CD4-positive, alpha-beta T cell (primary cell): ENCODE data around the gene CTIF. TPM values are rescaled to one million over a fixed set of nuclear protein-coding genes. Genes with fewer than 3 reads are reported as not detected.

ENCODE experiments used
- ATAC-seq: fragments of 200-7000 bp; cut with Tn5 transposase; one replicate; pipeline ENCODE4 v1.10.0; 2022; ENCODE audit warnings: mild to moderate bottlenecking; ENCODE audit not compliant: poor library complexity
- CTCF ChIA-PET: fragments of 350-600 bp; sonication (Branson Sonifier 250); formaldehyde crosslinking; loops from one replicate; lab custom pipeline; 2021; ENCODE audit warnings: antibody characterized with exemption, inconsistent platforms; lab: Charles Lee
- POLR2A ChIA-PET: fragments of 350-600 bp; sonication (Branson Sonifier 250); formaldehyde crosslinking; loops from one replicate; lab custom pipeline; 2021; ENCODE audit warnings: antibody characterized with exemption, inconsistent platforms; lab: Charles Lee
- DNase-seq, 14 experiments: peaks; one replicate each; pipeline ENCODE4 v3.0.0-alpha.2; 2013 to 2020; ENCODE audit warnings: mixed read lengths in 2 of 14
- H3K27ac ChIP-seq, 2 donors: one replicate each; pipeline versions ENCODE4 v1.5.1 to v1.7.0; 2013; ENCODE audit warnings: low read length in 2 of 2, low read depth in 1 of 2, mild to moderate bottlenecking in 1 of 2
- H3K27me3 ChIP-seq, 2 experiments: 1 replicate in 1 of 2; 2 replicates in 1 of 2; pipeline versions ENCODE4 v1.6.1 to v1.7.0; 2013; ENCODE audit warnings: low read length in 2 of 2, control low read depth in 1 of 2, mild to moderate bottlenecking in 1 of 2, moderate library complexity in 1 of 2; ENCODE audit not compliant: insufficient read depth in 2 of 2, control insufficient read depth in 1 of 2
- H3K36me3 ChIP-seq: one replicate; pipeline ENCODE4 v1.6.1; 2013; ENCODE audit warnings: low read length, control low read depth; ENCODE audit not compliant: insufficient read depth
- H3K4me1 ChIP-seq: one replicate; pipeline ENCODE4 v1.6.1; 2013; ENCODE audit warnings: low read length, control low read depth; ENCODE audit not compliant: insufficient read depth
- H3K4me3 ChIP-seq: one replicate; pipeline ENCODE4 v1.5.1; 2013; ENCODE audit warnings: mild to moderate bottlenecking, low read length, moderate library complexity
- H3K9me3 ChIP-seq, 2 experiments: 1 replicate in 1 of 2; 2 replicates in 1 of 2; pipeline versions ENCODE4 v1.6.1 to v1.7.0; 2013; ENCODE audit warnings: low read length in 2 of 2, mild to moderate bottlenecking in 2 of 2, control low read depth in 1 of 2, moderate library complexity in 1 of 2; ENCODE audit not compliant: control insufficient read depth in 1 of 2, insufficient read depth in 1 of 2
- H3K27ac Mint-ChIP-seq: one replicate; pipeline ENCODE4 v1.8.0; 2020; ENCODE audit warnings: mixed read lengths
- H3K27me3 Mint-ChIP-seq: one replicate; pipeline ENCODE4 v1.8.0; 2021; ENCODE audit warnings: mixed read lengths
- H3K36me3 Mint-ChIP-seq: one replicate; pipeline ENCODE4 v1.8.0; 2021; ENCODE audit warnings: low read depth, mixed read lengths
- H3K4me1 Mint-ChIP-seq: one replicate; pipeline ENCODE4 v1.8.0; 2021; ENCODE audit warnings: low read depth, mixed read lengths
- H3K4me3 Mint-ChIP-seq: one replicate; pipeline ENCODE4 v1.8.0; 2020; ENCODE audit warnings: mild to moderate bottlenecking, mixed read lengths
- H3K9me3 Mint-ChIP-seq: one replicate; pipeline ENCODE4 v1.8.0; 2020; ENCODE audit warnings: mixed read lengths
- CTCF ChIP-seq: fragments of 200-600 bp; IDR thresholded peaks from one replicate; pipeline ENCODE4 v1.8.0; 2022; ENCODE audit warnings: antibody characterized with exemption, mild to moderate bottlenecking
- intact Hi-C, 2 experiments: fragments of 100-400 bp; cut with DNase I in 1 of 2; cut with micrococcal nuclease in 1 of 2; formaldehyde crosslinking; loops; one replicate each; pipeline versions ENCODE4 v1.15.1 to v1.9.0; 2023 to 2025; cut with DNase I, micrococcal nuclease
- total RNA-seq, 174 experiments: library from RNA in 2 of 174; stranded (reverse) in 2 of 174; gene quantifications; one replicate each; pipeline ENCODE4 v1.2.3 and lab custom pipeline; 2021 to 2026

The CTIF gene
- total RNA-seq, 2 experiments from 2014 or later, result 1.1 to 2.9 TPM

DNA sequence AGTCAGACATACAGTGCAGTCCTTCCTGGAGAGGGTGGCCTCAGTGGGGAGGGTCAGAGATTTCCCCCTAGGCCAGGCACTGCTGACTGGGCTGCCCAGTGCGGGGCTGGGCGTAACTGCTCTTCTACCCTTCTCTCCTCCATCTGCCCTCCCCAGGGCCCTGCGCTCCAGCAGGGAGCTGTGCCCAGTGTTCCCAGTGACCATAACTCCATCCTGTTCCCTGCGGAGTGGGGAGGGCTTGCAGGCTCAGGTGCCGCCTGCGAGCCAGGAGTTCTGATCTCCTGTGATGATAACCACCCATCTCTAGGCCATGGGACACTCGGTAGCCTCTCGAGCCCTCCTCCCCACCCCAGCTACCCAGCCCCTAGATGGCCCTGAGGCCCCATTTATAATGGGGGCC is 304.3 kb downstream of the CTIF start:
- ChIA-PET POLR2A (interaction anchor here (0.7 to 3.0 kb wide), 8 partner anchors 8 to 644 kb away, joined by 3 to 16 read pairs (median 6); partner anchors contain the start of gene C18orf32), CTCF (interaction anchor here (1.3 to 1.6 kb wide), 3 partner anchors 29 to 141 kb away, joined by 3 read pairs; no protein-coding TSS in a partner anchor)
- DNase-seq (no peak), ATAC-seq (peak; percentile 19)
- Mint-ChIP-seq H3K27me3 (no peaks in the 10 kb centered on the region), H3K4me3 (peak overlapping the region; percentile 12), H3K4me1 (peaks cover 88% of the 10 kb centered on the region), H3K27ac (peak overlapping the region; percentile 92), H3K36me3 (no peaks in the 10 kb centered on the region), H3K9me3 (no peaks in the 10 kb centered on the region)
- TF ChIP-seq CTCF, result no peak
- Histone ChIP-seq H3K27ac (peak overlapping the region in 1 of 2 donors; percentile 81), H3K4me1 (peaks cover 68% of the 10 kb centered on the region), H3K9me3 (no peaks in the 10 kb centered on the region), H3K4me3 (no peak overlapping the region), H3K36me3 (no peaks in the 10 kb centered on the region), H3K27me3 (no peaks in the 10 kb centered on the region)
- intact Hi-C loops, result loop anchor here (5.0 kb wide), 3 partner anchors 64 to 109 kb away; partner anchors contain the start of gene SMAD7 (in 1 of the 2)

- Mint-ChIP-seq H3K27me3 (no peaks in the 10 kb centered on the region), H3K27ac (peak overlapping the region; percentile 92), H3K4me3 (peak overlapping the region; percentile 17), H3K36me3 (no peaks in the 10 kb centered on the region), H3K4me1 (peaks cover 84% of the 10 kb centered on the region), H3K9me3 (no peaks in the 10 kb centered on the region)
- DNase-seq, result no peak
- no peaks in the 10 kb centered on the region for H3K36me3 ChIP-seq
- ChIA-PET CTCF (interaction anchor here (1.5 kb wide), 1 partner anchor 33 kb away, joined by 3 read pairs; no protein-coding TSS in a partner anchor), POLR2A (interaction anchor here (0.7 to 3.0 kb wide), 8 partner anchors 9 to 643 kb away, joined by 3 to 16 read pairs (median 6); partner anchors contain the start of gene C18orf32)
- intact Hi-C loops, result loop anchor here (5.0 kb wide), 3 partner anchors 64 to 109 kb away; partner anchors contain the start of gene SMAD7 (in 1 of the 2)
- no peaks in the 10 kb centered on the region for H3K27me3 ChIP-seq
- no peaks in the 10 kb centered on the region for H3K9me3 ChIP-seq
- no peak overlapping the region for H3K4me3 ChIP-seq
- ATAC-seq, result no peak
- no peak for TF ChIP-seq CTCF
- peaks cover 63% of the 10 kb centered on the region for H3K4me1 ChIP-seq
- H3K27ac ChIP-seq, result peak overlapping the region in 1 of 2 donors; percentile 81
Observed at GRCh38 chr18:48843596-48843995, 304.8 kb downstream of the CTIF start.

GRCh38 chr18:48844271-48844670 is 305.4 kb downstream of the CTIF start:
- Histone ChIP-seq H3K27ac (no peak overlapping the region), H3K4me3 (no peak overlapping the region), H3K36me3 (no peaks in the 10 kb centered on the region), H3K27me3 (no peaks in the 10 kb centered on the region), H3K4me1 (peaks cover 57% of the 10 kb centered on the region), H3K9me3 (no peaks in the 10 kb centered on the region)
- Mint-ChIP-seq H3K4me3 (no peak overlapping the region), H3K27me3 (no peaks in the 10 kb centered on the region), H3K9me3 (no peaks in the 10 kb centered on the region), H3K36me3 (no peaks in the 10 kb centered on the region), H3K27ac (peak overlapping the region; percentile 18), H3K4me1 (peaks cover 77% of the 10 kb centered on the region)
- ATAC-seq, result no peak
- DNase-seq, result no peak
- intact Hi-C loops, result loop anchor here (5.0 kb wide), 3 partner anchors 63 to 108 kb away; partner anchors contain the start of gene SMAD7 (in 1 of the 2)
- CTCF ChIA-PET, result interaction anchor here (1.5 kb wide), 1 partner anchor 32 kb away, joined by 3 read pairs; no protein-coding TSS in a partner anchor
- TF ChIP-seq CTCF, result no peak
- POLR2A ChIA-PET, result interaction anchor here (0.9 to 3.0 kb wide), 5 partner anchors 8 to 643 kb away, joined by 3 to 16 read pairs (median 4); partner anchors contain the start of gene C18orf32
